ENCODE results near the gene TFEB. TPM values are rescaled to one million over a fixed set of nuclear protein-coding genes. Genes with fewer than 3 reads are reported as not detected.
A peak's percentile ranks its signal among the peaks of the same experiment; 100 is the strongest.

TFEB gene
- total RNA-seq, 1 donor from 2014 or later: 6.2 TPM

- no peak for TF ChIP-seq CTCF (conservative IDR thresholded peaks at IDR 0.05)
- Mint-ChIP-seq H3K9me3 (no peaks in the 10 kb centered on the region), H3K27me3 (no peaks in the 10 kb centered on the region), H3K4me3 (no peak overlapping the region), H3K27ac (no peak overlapping the region), H3K36me3 (no peaks in the 10 kb centered on the region), H3K4me1 (ENCODE audit: unreplicated experiment) (peaks cover 5% of the 10 kb centered on the region)
- no peak for DNase-seq (ENCODE audit: extremely low spot score, unreplicated experiment)
These were observed 39.4 kb upstream of the TFEB start for GRCh38 chr6:41774841-41775240.

GRCh38 chr6:41771058-41771983 lies 35.9 kb upstream of the TFEB start:
- H3K9me3 Mint-ChIP-seq: no peaks in the 10 kb centered on the region

GRCh38 chr6:41770381-41771057 lies 35.1 kb upstream of the TFEB start:
- Mint-ChIP-seq H3K27me3 (no peaks in the 10 kb centered on the region), H3K4me1 (ENCODE audit: unreplicated experiment) (peaks cover 25% of the 10 kb centered on the region), H3K27ac (no peak overlapping the region), H3K4me3 (no peak overlapping the region), H3K9me3 (no peaks in the 10 kb centered on the region), H3K36me3 (no peaks in the 10 kb centered on the region)
- no peak for DNase-seq (ENCODE audit: extremely low spot score, unreplicated experiment)
- no peak for TF ChIP-seq CTCF (conservative IDR thresholded peaks at IDR 0.05)

More at GRCh38 chr6:41771058-41771983, 35.9 kb upstream of the TFEB start:
- TF ChIP-seq CTCF (conservative IDR thresholded peaks at IDR 0.05): no peak
- Mint-ChIP-seq H3K27me3 (no peaks in the 10 kb centered on the region), H3K27ac (no peak overlapping the region), H3K4me3 (no peak overlapping the region), H3K4me1 (ENCODE audit: unreplicated experiment) (peaks cover 25% of the 10 kb centered on the region), H3K36me3 (no peaks in the 10 kb centered on the region)
- DNase-seq (ENCODE audit: extremely low spot score, unreplicated experiment): no peak

GRCh38 chr6:41769376-41769775 lies 34.0 kb upstream of the TFEB start:
- no peak overlapping the region for H3K27ac Mint-ChIP-seq
- H3K4me1 Mint-ChIP-seq (ENCODE audit: unreplicated experiment): peaks cover 25% of the 10 kb centered on the region
- DNase-seq (ENCODE audit: extremely low spot score, unreplicated experiment): no peak
- no peaks in the 10 kb centered on the region for H3K9me3 Mint-ChIP-seq
- no peaks in the 10 kb centered on the region for H3K36me3 Mint-ChIP-seq
- TF ChIP-seq CTCF (conservative IDR thresholded peaks at IDR 0.05): no peak
- H3K4me3 Mint-ChIP-seq: no peak overlapping the region
- no peaks in the 10 kb centered on the region for H3K27me3 Mint-ChIP-seq

GRCh38 chr6:41768545-41769308 lies 33.3 kb upstream of the TFEB start:
- DNase-seq (ENCODE audit: extremely low spot score, unreplicated experiment): no peak
- H3K27ac Mint-ChIP-seq: peak overlapping the region; percentile 48
- no peak for TF ChIP-seq CTCF (conservative IDR thresholded peaks at IDR 0.05)
- H3K36me3 Mint-ChIP-seq: no peaks in the 10 kb centered on the region
- peaks cover 25% of the 10 kb centered on the region for H3K4me1 Mint-ChIP-seq (ENCODE audit: unreplicated experiment)
- H3K27me3 Mint-ChIP-seq: peaks cover under 1% of the 10 kb centered on the region
- no peak overlapping the region for H3K4me3 Mint-ChIP-seq
- no peaks in the 10 kb centered on the region for H3K9me3 Mint-ChIP-seq

Measured in type B pancreatic cell (in vitro differentiated cells).